Measurements from ENCODE around the gene HTT. TPM values are rescaled to one million over a fixed set of nuclear protein-coding genes. Genes with fewer than 3 reads are reported as not detected.
"Not testable (repeated sequence)": the region's sequence is repeated elsewhere in the genome, so short reads cannot be mapped to it uniquely, and the experiment has no call there.

HTT gene
- total RNA-seq, 5 donors from 2014 or later (not counting 1 experiment from before 2014, with no cell fraction given) = 60.3 to 97.1 (median 71.4) TPM

DNA sequence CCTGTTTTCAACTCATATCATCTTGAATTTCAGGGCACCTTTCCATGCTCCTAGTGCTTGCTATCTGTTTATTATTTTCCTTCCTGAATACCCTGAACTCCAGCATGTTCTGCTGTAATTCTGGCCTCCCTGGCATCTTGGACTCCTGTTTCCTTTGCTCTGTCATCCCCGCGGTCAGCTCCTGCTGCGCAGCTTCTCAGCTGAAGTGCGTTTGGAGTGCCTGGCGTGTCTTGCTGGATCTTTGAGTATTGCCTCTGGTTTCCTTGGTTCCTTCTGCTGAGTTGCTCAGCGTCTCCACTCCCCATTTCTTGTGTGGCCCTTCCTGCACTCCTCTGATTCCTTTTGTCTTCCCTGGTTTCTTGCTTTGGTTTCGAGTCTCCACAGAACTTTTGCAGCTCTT lies 84.4 kb downstream of the HTT start:
- peaks cover 0 to 25% (median 11%) of the 10 kb centered on the region in 3 donors for H3K9me3 Mint-ChIP-seq
- Histone ChIP-seq H3K9me3 (no peaks in the 10 kb centered on the region), H3K4me1 (ENCODE audit: control insufficient read depth in 1 of 2, extremely low read depth in 1 of 2, insufficient read depth in 2 of 2, low read length in 2 of 2) (no peaks in the 10 kb centered on the region), H3K27ac (ENCODE audit: low read length) (no peak overlapping the region), H3K27me3 (replicated peaks in 1 of 2; ENCODE audit: control insufficient read depth in 2 of 2, extremely low read depth in 1 of 2, insufficient read depth in 2 of 2, low read length in 1 of 2) (no peaks in the 10 kb centered on the region), H3K36me3 (ENCODE audit: control insufficient read depth in 2 of 2, extremely low read depth in 1 of 2, insufficient read depth in 1 of 2, low read length in 1 of 2) (peaks cover 8 to 49% of the 10 kb centered on the region in 2 donors), H3K4me3 (ENCODE audit: control insufficient read depth in 1 of 2, extremely low read depth in 1 of 2, low read length in 1 of 2) (no peak overlapping the region)
- 92% methylated on average over 7 of the region's 7 CpGs for WGBS (ENCODE audit: insufficient coverage)
- ATAC-seq (replicated peaks in 1 of 4) (no peak), DNase-seq (no peak)
- no peak overlapping the region for H3K27ac Mint-ChIP-seq
- H3K4me1 Mint-ChIP-seq = peaks cover 4 to 15% (median 7%) of the 10 kb centered on the region in 3 donors
- ChIA-PET CTCF (no interaction called here), POLR2A (no interaction called here)
- H3K4me3 Mint-ChIP-seq = no peak overlapping the region
- H3K27me3 Mint-ChIP-seq = no peaks in the 10 kb centered on the region
- H3K36me3 Mint-ChIP-seq = peaks cover 73% of the 10 kb centered on the region

DNA sequence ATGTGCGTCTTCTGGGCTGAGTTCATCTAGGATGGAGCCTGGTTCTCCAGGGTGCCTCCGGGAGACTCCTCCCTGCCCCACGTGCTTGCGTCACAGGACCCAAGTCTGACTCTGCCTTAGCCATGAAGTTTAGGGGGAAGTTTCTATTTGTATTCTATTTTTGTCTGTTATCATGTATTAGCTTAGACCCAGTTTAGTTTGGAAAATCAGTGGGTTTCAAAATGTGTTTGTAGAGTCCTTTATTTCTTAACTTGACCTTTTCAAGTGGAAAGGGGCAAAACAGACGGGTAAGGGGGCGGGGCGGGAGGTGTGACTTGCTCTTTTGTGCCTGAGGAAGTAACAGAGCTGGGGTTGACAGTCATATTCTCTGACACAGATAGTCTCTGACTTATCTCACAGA lies 86.0 kb downstream of the HTT start:
- ChIA-PET POLR2A (no interaction called here), CTCF (no interaction called here)
- DNase-seq (no peak), ATAC-seq (replicated peaks in 1 of 4) (no peak)
- Mint-ChIP-seq H3K27me3 (no peaks in the 10 kb centered on the region), H3K9me3 (peaks cover 0 to 33% (median 11%) of the 10 kb centered on the region in 3 donors), H3K36me3 (peaks cover 78% of the 10 kb centered on the region), H3K27ac (no peak overlapping the region), H3K4me1 (peaks cover 10 to 29% (median 17%) of the 10 kb centered on the region in 3 donors), H3K4me3 (no peak overlapping the region)
- no peak overlapping the region for H3K27ac ChIP-seq (ENCODE audit: low read length)
- H3K27me3 ChIP-seq (replicated peaks in 1 of 2; ENCODE audit: control insufficient read depth in 2 of 2, extremely low read depth in 1 of 2, insufficient read depth in 2 of 2, low read length in 1 of 2) = no peaks in the 10 kb centered on the region
- 93% methylated on average over 3 of the region's 7 CpGs for WGBS (ENCODE audit: insufficient coverage)
- no peak overlapping the region for H3K4me3 ChIP-seq (ENCODE audit: control insufficient read depth in 1 of 2, extremely low read depth in 1 of 2, low read length in 1 of 2)
- no peaks in the 10 kb centered on the region for H3K9me3 ChIP-seq
- peaks cover 8 to 44% of the 10 kb centered on the region in 2 donors for H3K36me3 ChIP-seq (ENCODE audit: control insufficient read depth in 2 of 2, extremely low read depth in 1 of 2, insufficient read depth in 1 of 2, low read length in 1 of 2)
- no peaks in the 10 kb centered on the region for H3K4me1 ChIP-seq (ENCODE audit: control insufficient read depth in 1 of 2, extremely low read depth in 1 of 2, insufficient read depth in 2 of 2, low read length in 2 of 2)

DNA sequence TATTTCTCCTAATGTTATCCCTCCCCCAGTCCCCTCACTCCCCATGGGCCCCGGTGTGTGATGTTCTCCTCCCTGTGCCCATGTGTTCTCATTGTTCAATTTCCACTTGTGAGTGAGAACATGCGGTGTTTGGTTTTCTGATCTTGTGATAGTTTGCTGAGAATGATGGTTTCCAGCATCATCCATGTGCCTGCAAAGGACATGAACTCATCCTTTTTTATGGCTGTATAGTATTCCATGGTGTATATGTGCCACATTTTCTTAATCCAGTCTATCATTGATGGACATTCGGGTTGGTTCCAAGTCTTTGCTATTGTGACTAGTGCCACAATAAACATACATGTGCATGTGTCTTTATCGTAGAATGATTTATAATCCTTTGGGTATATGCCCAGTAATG lies 86.6 kb downstream of the HTT start:
- CTCF ChIA-PET; POLR2A ChIA-PET; H3K27ac Mint-ChIP-seq; H3K4me3 Mint-ChIP-seq; H3K27ac ChIP-seq (ENCODE audit: low read length); H3K4me3 ChIP-seq (ENCODE audit: control insufficient read depth in 1 of 2, extremely low read depth in 1 of 2, low read length in 1 of 2); ATAC-seq (replicated peaks in 1 of 4); H3K4me1 ChIP-seq (ENCODE audit: control insufficient read depth in 1 of 2, extremely low read depth in 1 of 2, insufficient read depth in 2 of 2, low read length in 2 of 2); H3K27me3 ChIP-seq (replicated peaks in 1 of 2; ENCODE audit: control insufficient read depth in 2 of 2, extremely low read depth in 1 of 2, insufficient read depth in 2 of 2, low read length in 1 of 2); H3K27me3 Mint-ChIP-seq; H3K9me3 ChIP-seq; DNase-seq: not testable (repeated sequence)
- peaks cover 8 to 44% of the 10 kb centered on the region in 2 donors for H3K36me3 ChIP-seq (ENCODE audit: control insufficient read depth in 2 of 2, extremely low read depth in 1 of 2, insufficient read depth in 1 of 2, low read length in 1 of 2)
- Mint-ChIP-seq H3K4me1 (peaks cover 10 to 35% (median 17%) of the 10 kb centered on the region in 3 donors), H3K36me3 (peaks cover 82% of the 10 kb centered on the region), H3K9me3 (peaks cover 0 to 33% (median 11%) of the 10 kb centered on the region in 3 donors)
- no CpG with 5 or more reads among the region's 4 CpGs for WGBS (ENCODE audit: insufficient coverage)

DNA sequence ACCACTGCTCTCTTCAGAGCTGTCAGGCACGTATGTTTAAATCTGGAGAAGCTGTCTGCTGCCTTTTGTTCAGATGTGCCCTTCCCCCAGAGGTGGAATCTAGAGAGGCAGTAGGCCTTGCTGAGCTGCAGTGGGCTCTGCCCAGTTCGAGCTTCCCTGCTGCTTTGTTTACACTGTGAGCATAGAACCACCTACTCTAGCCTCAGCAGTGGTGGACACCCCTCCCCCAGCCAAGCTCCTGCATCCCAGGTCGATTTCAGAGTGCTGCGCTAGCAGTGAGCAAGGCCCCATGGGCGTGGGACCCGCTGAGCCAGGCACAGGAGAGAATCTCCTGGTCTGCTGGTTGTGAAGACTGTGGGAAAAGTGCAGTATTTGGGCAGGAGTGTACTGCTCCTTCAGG lies 92.0 kb downstream of the HTT start:
- H3K4me3 ChIP-seq (ENCODE audit: control insufficient read depth in 1 of 2, extremely low read depth in 1 of 2, low read length in 1 of 2); H3K4me3 Mint-ChIP-seq; H3K27ac ChIP-seq (ENCODE audit: low read length); H3K27me3 ChIP-seq (replicated peaks in 1 of 2; ENCODE audit: control insufficient read depth in 2 of 2, extremely low read depth in 1 of 2, insufficient read depth in 2 of 2, low read length in 1 of 2); ATAC-seq (replicated peaks in 1 of 4); H3K9me3 ChIP-seq; H3K27me3 Mint-ChIP-seq; H3K4me1 ChIP-seq (ENCODE audit: control insufficient read depth in 1 of 2, extremely low read depth in 1 of 2, insufficient read depth in 2 of 2, low read length in 2 of 2); H3K27ac Mint-ChIP-seq; DNase-seq; POLR2A ChIA-PET: not testable (repeated sequence)
- CTCF ChIA-PET = interaction anchor here in 1 of 2 donors (0.6 kb wide), 1 partner anchor 31 kb away, joined by 3 read pairs; no protein-coding TSS in a partner anchor
- peaks cover 0 to 25% of the 10 kb centered on the region in 2 donors for H3K36me3 ChIP-seq (ENCODE audit: control insufficient read depth in 2 of 2, extremely low read depth in 1 of 2, insufficient read depth in 1 of 2, low read length in 1 of 2)
- H3K4me1 Mint-ChIP-seq = peaks cover 17 to 36% (median 24%) of the 10 kb centered on the region in 3 donors
- 93% methylated on average over 5 of the region's 6 CpGs for WGBS (ENCODE audit: insufficient coverage)
- peaks cover 89% of the 10 kb centered on the region for H3K36me3 Mint-ChIP-seq
- peaks cover 0 to 33% (median 11%) of the 10 kb centered on the region in 3 donors for H3K9me3 Mint-ChIP-seq

DNA sequence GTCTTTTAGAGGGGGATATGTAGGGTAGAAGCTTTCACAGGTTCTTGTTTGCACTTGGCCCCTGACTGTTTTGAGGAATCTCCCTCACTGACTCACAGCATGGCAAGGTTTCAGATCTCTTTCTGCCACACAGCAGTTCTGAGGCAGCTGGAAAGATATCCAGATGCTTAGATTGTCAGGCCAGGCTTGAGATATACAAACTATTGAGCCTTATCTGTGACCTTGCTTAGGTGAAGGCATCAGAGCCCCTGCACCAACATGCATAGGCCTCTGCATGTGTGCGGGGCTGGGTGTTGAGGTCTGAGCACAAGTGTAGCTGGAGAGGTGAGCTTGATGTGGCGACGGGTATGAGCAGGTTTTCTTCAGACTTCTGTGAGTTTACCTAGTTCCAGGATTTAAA lies 93.5 kb downstream of the HTT start:
- peaks cover 5 to 35% of the 10 kb centered on the region in 2 donors for H3K36me3 ChIP-seq (ENCODE audit: control insufficient read depth in 2 of 2, extremely low read depth in 1 of 2, insufficient read depth in 1 of 2, low read length in 1 of 2)
- WGBS (ENCODE audit: insufficient coverage) = 100% methylated on average over 1 of the region's 3 CpGs
- ATAC-seq (replicated peaks in 1 of 4) (no peak), DNase-seq (no peak)
- Mint-ChIP-seq H3K4me1 (peaks cover 17 to 27% (median 22%) of the 10 kb centered on the region in 3 donors), H3K36me3 (peaks cover 88% of the 10 kb centered on the region), H3K27ac (no peak overlapping the region), H3K27me3 (no peaks in the 10 kb centered on the region), H3K4me3 (no peak overlapping the region), H3K9me3 (peaks cover 0 to 17% (median 0%) of the 10 kb centered on the region in 3 donors)
- no peaks in the 10 kb centered on the region for H3K4me1 ChIP-seq (ENCODE audit: control insufficient read depth in 1 of 2, extremely low read depth in 1 of 2, insufficient read depth in 2 of 2, low read length in 2 of 2)
- H3K9me3 ChIP-seq = no peaks in the 10 kb centered on the region
- ChIA-PET CTCF (no interaction called here), POLR2A (interaction anchor here in 1 of 2 donors (0.7 kb wide), 1 partner anchor 1329 kb away, joined by 3 read pairs; no protein-coding TSS in a partner anchor)
- H3K27ac ChIP-seq (ENCODE audit: low read length) = no peak overlapping the region
- H3K27me3 ChIP-seq (replicated peaks in 1 of 2; ENCODE audit: control insufficient read depth in 2 of 2, extremely low read depth in 1 of 2, insufficient read depth in 2 of 2, low read length in 1 of 2) = no peaks in the 10 kb centered on the region
- no peak overlapping the region for H3K4me3 ChIP-seq (ENCODE audit: control insufficient read depth in 1 of 2, extremely low read depth in 1 of 2, low read length in 1 of 2)

DNA sequence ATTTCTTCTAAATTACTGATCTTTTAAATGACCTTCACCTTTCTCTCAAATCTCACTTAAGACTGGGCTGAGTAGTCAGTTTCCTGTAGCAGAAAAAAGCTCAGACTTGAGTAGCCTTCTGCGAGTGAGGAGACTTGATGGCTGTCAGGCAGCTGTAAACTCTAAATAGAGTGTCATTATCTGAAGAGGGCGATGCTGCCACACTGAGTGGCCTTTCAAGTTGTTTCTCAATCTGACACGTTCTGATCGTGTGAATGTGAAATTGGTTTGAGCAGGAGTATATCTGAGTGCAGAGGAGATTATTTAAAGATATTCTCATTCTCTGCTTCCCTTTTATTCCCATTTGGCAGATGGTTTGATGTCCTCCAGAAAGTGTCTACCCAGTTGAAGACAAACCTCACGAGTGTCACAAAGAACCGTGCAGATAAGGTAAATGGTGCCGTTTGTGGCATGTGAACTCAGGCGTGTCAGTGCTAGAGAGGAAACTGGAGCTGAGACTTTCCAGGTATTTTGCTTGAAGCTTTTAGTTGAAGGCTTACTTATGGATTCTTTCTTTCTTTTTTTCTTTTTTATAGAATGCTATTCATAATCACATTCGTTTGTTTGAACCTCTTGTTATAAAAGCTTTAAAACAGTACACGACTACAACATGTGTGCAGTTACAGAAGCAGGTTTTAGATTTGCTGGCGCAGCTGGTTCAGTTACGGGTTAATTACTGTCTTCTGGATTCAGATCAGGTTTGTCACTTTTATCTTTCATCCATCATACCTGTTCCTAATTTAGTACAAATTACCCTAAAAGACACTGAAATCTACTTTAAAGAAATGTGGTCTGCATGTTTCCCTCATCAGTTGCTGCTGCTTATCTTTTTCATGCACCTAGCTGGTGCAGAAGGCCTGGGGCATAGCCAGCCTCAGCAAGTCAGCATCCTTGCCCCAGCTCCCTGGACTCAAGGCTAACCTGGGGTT lies 100.2 kb downstream of the HTT start:
- ATAC-seq (replicated peaks in 1 of 4) = no peak

More for the DNA sequence above, 100.2 kb downstream of the HTT start:
- 93% methylated on average over 5 of the region's 12 CpGs for WGBS (ENCODE audit: insufficient coverage)
- Histone ChIP-seq H3K27me3 (replicated peaks in 1 of 2; ENCODE audit: control insufficient read depth in 2 of 2, extremely low read depth in 1 of 2, insufficient read depth in 2 of 2, low read length in 1 of 2) (no peaks in the 10 kb centered on the region), H3K36me3 (ENCODE audit: control insufficient read depth in 2 of 2, extremely low read depth in 1 of 2, insufficient read depth in 1 of 2, low read length in 1 of 2) (peaks cover 21 to 78% of the 10 kb centered on the region in 2 donors), H3K4me3 (ENCODE audit: control insufficient read depth in 1 of 2, extremely low read depth in 1 of 2, low read length in 1 of 2) (no peak overlapping the region), H3K9me3 (no peaks in the 10 kb centered on the region), H3K27ac (ENCODE audit: low read length) (no peak overlapping the region), H3K4me1 (ENCODE audit: control insufficient read depth in 1 of 2, extremely low read depth in 1 of 2, insufficient read depth in 2 of 2, low read length in 2 of 2) (no peaks in the 10 kb centered on the region)
- Mint-ChIP-seq H3K9me3 (no peaks in the 10 kb centered on the region), H3K36me3 (peaks cover 76% of the 10 kb centered on the region), H3K4me1 (peaks cover 0 to 3% (median 0%) of the 10 kb centered on the region in 3 donors), H3K4me3 (no peak overlapping the region), H3K27me3 (no peaks in the 10 kb centered on the region), H3K27ac (no peak overlapping the region)
- ChIA-PET POLR2A (no interaction called here), CTCF (interaction anchor here in 1 of 2 donors (0.7 to 0.9 kb wide), 2 partner anchors 19 to 21 kb away, joined by 3 read pairs; no protein-coding TSS in a partner anchor)
- DNase-seq = no peak
